Colonic mucosa (tissue), 4 donors: ENCODE measurements around the gene P4HTM. TPM values are rescaled to one million over a fixed set of nuclear protein-coding genes. Genes with fewer than 3 reads are reported as not detected.

Source experiments
- DNase-seq: peaks from one replicate; pipeline ENCODE4 v3.0.0-alpha.2; 2020
- H3K27ac ChIP-seq: fragments of 200-600 bp; one replicate; pipeline ENCODE4 v1.8.0; 2021
- H3K27me3 ChIP-seq: fragments of 200-600 bp; one replicate; pipeline ENCODE4 v1.8.0; 2021
- H3K36me3 ChIP-seq: fragments of 200-600 bp; one replicate; pipeline ENCODE4 v1.8.0; 2021
- H3K4me1 ChIP-seq: fragments of 200-600 bp; one replicate; pipeline ENCODE4 v1.8.0; 2021; ENCODE audit warnings: mild to moderate bottlenecking
- H3K4me3 ChIP-seq: fragments of 200-600 bp; one replicate; pipeline ENCODE4 v1.8.0; 2021
- H3K9ac ChIP-seq, 2 donors: one replicate each; pipeline ENCODE4 v1.7.0; 2013; ENCODE audit warnings: control low read depth in 2 of 2, low read depth in 2 of 2, low read length in 2 of 2
- H3K9me3 ChIP-seq: fragments of 200-600 bp; one replicate; pipeline ENCODE4 v1.8.0; 2021
- CTCF ChIP-seq: fragments of 200-600 bp; IDR thresholded peaks from one replicate; pipeline ENCODE4 v1.8.0; 2022; ENCODE audit warnings: antibody characterized with exemption, mild to moderate bottlenecking
- intact Hi-C: fragments of 100-400 bp; cut with DNase I; formaldehyde crosslinking; loops from one replicate; pipeline ENCODE4 v1.14.1; 2022
- total RNA-seq, 2 donors: library from RNA; stranded (reverse); fragmentation: NEBNext Ultra II Directional in 1 of 2; extraction: Animal tissue kit (Norgen Biotek cat#: 25700) in 1 of 2; gene quantifications; one replicate each; pipeline ENCODE4 v1.2.1, GENCODE V29; 2021
- donor health status: healthy.
- donor health status: DM: no; HTN: no; CAD: no.
- donor health status: DM: no; HTN: no; CAD: no.

Gene P4HTM
- total RNA-seq, 2 donors from 2014 or later, result 34.9 to 73.9 TPM

DNA sequence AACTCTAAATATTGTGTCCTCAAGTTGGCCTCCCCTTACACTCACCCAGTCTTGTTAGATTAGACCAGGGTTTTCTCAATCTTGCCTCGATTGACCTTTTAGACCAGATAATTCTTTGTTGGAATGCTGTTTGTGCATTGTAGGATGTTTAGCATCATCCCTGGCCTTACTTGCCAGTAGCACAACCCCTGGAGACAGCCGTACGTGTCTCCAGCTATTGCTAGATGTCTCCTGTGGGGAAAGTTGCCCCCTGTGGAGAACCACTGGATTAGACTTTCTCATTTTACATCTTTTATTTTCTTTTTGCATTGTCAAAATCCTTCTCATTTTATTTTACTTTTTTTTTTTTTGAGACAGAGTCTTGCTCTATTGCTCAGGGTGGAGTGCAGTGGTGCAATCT is 19.4 kb downstream of the P4HTM start:
- no peak for TF ChIP-seq CTCF
- Histone ChIP-seq H3K36me3 (peaks cover under 1% of the 10 kb centered on the region), H3K9ac (no peak overlapping the region), H3K4me1 (peaks cover 7% of the 10 kb centered on the region), H3K27ac (no peak overlapping the region), H3K27me3 (no peaks in the 10 kb centered on the region), H3K9me3 (no peaks in the 10 kb centered on the region), H3K4me3 (no peak overlapping the region)
- intact Hi-C loops, result no loop called here
- no peak for DNase-seq

DNA sequence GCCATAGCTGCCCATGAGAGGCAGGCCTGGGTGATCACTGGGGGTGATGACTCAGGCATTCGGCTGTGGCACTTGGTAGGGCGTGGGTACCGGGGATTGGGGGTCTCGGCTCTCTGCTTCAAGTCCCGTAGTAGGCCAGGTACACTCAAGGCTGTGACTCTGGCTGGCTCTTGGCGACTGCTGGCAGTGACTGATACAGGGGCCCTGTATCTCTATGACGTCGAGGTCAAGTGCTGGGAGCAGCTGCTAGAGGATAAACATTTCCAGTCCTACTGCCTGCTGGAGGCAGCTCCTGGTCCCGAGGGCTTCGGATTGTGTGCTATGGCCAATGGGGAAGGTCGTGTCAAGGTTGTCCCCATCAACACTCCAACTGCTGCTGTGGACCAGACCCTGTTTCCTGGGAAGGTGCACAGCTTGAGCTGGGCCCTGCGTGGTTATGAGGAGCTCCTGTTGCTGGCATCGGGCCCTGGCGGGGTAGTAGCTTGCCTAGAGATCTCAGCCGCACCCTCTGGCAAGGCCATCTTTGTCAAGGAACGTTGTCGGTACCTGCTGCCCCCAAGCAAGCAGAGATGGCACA is 22.5 kb downstream of the P4HTM start:
- Histone ChIP-seq H3K4me3 (no peak overlapping the region), H3K27me3 (no peaks in the 10 kb centered on the region), H3K4me1 (peaks cover 6% of the 10 kb centered on the region), H3K9me3 (no peaks in the 10 kb centered on the region), H3K36me3 (peaks cover 10% of the 10 kb centered on the region), H3K9ac (no peak overlapping the region), H3K27ac (no peak overlapping the region)
- intact Hi-C loops, result no loop called here
- DNase-seq, result no peak
- no peak for TF ChIP-seq CTCF

GRCh38 chr3:49013113-49013737 is 23.2 kb downstream of the P4HTM start:
- Histone ChIP-seq H3K4me3 (no peak overlapping the region), H3K27ac (no peak overlapping the region), H3K9me3 (no peaks in the 10 kb centered on the region), H3K9ac (no peak overlapping the region), H3K36me3 (peaks cover 10% of the 10 kb centered on the region), H3K27me3 (no peaks in the 10 kb centered on the region), H3K4me1 (peaks cover 9% of the 10 kb centered on the region)
- no peak for DNase-seq
- intact Hi-C loops, result no loop called here
- TF ChIP-seq CTCF, result no peak

DNA sequence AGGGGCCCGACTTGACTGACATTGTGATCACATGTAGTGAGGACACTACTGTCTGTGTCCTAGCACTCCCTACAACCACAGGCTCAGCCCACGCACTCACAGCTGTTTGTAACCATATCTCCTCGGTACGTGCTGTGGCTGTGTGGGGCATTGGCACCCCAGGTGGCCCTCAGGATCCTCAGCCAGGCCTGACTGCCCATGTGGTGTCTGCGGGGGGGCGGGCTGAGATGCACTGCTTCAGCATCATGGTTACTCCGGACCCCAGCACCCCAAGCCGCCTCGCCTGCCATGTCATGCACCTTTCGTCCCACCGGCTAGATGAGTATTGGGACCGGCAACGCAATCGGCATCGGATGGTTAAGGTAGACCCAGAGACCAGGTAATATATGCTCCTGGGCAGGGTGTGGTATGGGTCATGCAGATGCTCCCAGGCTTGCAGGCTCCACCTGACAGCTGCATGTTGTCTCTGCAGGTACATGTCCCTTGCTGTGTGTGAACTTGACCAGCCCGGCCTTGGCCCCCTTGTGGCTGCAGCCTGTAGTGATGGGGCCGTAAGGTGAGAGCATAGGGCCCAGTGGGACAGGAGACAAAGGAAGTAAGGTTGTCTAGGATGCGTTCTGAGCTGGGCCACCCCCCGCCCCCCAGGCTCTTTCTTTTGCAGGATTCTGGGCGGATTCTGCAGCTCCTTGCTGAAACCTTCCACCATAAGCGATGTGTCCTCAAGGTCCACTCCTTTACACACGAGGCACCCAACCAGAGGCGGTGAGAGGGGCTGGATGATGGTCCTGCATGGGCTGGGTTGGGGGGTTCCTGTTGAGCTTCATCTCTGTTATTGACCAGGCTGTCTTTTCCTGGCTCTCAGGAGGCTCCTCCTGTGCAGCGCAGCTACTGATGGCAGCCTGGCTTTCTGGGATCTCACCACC is 24.0 kb downstream of the P4HTM start:
- intact Hi-C loops, result no loop called here
- H3K9me3 ChIP-seq, result no peaks in the 10 kb centered on the region
- H3K27ac ChIP-seq, result no peak overlapping the region
- H3K36me3 ChIP-seq, result peaks cover 10% of the 10 kb centered on the region
- TF ChIP-seq CTCF, result peak; percentile 53
- peak; percentile 61 for DNase-seq
- no peaks in the 10 kb centered on the region for H3K27me3 ChIP-seq
- no peak overlapping the region for H3K4me3 ChIP-seq
- no peak overlapping the region for H3K9ac ChIP-seq
- H3K4me1 ChIP-seq, result peaks cover 10% of the 10 kb centered on the region

GRCh38 chr3:49015072-49015471 is 25.0 kb downstream of the P4HTM start:
- TF ChIP-seq CTCF, result no peak
- Histone ChIP-seq H3K27me3 (no peaks in the 10 kb centered on the region), H3K27ac (no peak overlapping the region), H3K4me1 (peaks cover 12% of the 10 kb centered on the region), H3K9me3 (no peaks in the 10 kb centered on the region), H3K36me3 (peaks cover 10% of the 10 kb centered on the region), H3K4me3 (no peak overlapping the region), H3K9ac (no peak overlapping the region)
- DNase-seq, result no peak
- intact Hi-C loops, result no loop called here
